CD1c-positive myeloid dendritic cell (primary cell): Measurements from ENCODE around the gene ENHO.
"Not testable (repeated sequence)": the region's sequence is repeated elsewhere in the genome, so short reads cannot be mapped to it uniquely, and the experiment has no call there.

ENCODE experiments used
- DNase-seq: peaks from one replicate; pipeline ENCODE4 v3.0.0-alpha.2; 2016; ENCODE audit errors: extremely low spot score

ENHO gene

DNA sequence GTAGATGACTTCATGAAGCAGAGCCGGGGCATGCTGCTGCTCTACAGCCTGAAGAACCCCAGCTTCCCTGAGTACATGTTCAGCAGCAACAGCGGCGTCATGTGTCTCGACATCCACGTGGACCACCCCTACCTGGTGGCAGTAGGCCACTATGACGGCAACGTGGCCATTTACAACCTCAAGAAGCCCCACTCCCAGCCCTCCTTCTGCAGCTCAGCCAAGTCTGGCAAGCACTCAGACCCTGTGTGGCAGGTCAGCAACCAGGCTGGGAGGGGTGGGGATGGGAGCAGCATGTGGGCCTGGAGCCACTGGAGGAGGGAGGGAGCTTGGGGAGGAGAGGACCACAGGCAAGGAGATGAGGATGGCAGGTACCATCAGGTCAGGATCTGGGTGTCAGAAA is 16.2 kb downstream of the ENHO start:
- DNase-seq: no peak

DNA sequence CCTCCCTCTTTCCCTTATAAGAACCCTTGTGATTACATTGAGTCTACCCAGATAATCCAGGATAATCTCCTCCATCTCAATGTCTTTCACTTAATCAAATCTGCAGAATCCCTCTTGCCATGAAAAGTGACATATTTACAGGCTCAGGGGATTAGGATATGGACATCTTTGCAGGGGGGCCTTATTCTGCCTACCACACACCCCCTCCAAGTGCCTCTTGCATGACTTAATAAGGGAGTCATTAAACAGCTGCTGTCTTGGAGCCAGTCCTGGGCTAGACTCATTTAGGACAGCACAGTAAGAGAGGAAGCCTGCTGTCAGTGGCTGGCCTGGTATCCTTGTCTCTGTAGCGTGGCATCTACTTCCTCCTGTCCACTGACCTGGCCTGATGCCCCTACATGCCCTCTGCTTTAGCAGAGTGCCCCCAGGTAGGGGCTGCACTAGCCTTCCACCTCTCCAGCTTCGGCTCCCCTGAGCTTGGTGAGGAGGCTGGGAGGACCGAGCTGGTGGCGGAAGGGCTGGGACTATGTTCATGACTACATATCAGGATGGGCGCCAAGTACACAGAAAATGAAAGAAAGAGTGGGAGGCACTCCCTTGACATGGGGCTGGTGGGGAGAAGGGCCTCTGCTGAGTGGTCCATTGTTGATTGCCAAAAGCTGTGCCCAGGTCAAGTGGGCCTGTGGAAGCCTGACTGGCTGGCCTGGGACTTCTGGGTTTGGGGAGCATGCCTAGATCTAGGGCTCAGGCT is 17.2 kb downstream of the ENHO start:
- no peak for DNase-seq

DNA sequence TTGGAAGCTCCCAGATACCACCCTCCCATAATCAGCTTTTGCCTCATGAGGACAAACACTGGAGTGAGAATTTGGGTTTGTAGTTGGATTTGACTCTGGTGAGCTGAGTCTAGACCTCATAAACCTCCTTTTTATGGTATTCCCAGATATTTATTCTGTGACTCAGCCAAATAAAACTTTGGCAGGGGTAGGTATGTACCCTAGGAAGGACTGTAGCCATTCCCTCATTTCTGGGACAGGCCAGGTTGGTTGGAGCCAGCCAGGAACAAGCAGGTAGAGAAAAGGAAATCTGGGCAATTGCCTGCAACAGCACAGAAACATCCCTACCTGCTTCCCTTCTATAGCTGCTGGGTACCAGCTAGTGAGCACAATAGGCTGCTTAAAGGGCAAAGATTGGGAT is 19.4 kb downstream of the ENHO start:
- no peak for DNase-seq

DNA sequence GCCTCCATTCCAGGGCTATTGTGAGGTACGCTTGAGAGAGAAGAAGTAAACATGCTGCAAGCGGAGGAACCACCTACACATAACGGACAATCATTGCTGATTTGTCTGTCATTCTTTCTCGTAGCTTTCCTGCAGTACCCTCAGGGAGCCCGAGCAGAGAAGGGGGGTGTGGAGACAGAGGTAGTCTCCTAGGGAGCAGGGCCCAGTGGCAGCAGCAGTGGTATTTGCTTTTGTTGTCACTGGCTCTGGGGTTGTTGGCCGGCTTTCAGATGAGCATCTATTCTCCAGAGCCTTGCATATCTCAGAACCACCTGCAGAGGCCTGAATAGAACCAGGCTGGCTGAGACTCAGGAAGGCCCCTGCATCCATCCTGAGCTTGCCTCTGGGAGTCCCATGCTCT is 19.9 kb downstream of the ENHO start:
- no peak for DNase-seq

DNA sequence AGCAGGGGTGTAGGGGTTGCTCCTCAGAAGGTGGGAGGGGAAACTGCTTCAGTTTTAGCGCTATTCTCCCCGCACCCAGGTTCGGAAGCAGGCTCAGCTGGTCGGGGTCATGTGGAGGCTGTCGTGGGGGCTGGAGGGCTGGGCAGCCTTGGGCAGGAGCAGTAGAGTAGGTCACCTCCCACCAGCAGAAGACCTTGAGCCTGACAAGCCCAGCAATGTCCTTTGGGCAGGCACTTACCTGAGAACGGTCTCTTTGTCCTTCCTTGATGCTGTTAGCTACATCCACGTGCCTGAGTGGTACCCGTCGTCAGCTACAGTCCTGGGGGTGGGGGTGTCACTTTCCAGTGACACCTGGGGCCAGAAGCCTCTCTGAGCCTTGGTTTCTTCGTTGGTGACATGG is 20.3 kb downstream of the ENHO start:
- DNase-seq: no peak

DNA sequence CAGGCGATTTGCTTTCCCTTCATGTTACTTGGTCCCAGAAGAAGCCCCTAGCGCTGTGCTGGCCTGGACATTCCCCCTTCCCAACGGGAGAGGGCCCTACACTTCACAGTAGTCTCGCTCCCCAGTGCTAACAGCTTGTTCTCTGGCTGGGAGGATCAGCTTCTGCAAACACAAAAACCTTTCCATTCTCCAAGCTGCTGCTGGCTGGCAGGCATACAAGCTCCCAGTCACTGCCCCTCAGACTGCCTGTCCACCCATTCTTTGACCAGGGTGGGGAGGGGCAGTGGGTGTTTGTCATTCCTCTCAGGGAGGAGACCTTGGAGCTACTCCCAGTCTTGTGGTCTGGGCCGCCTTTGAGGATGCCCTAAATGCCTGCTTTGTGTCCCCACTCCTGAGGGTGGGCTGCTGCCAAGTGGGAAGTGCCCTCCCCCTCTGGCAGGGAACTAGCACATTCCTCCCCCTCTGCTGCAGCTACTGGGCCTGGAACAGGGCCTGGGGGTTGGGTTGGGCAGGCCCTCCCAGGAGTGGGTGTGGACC is 20.8 kb downstream of the ENHO start:
- no peak for DNase-seq

DNA sequence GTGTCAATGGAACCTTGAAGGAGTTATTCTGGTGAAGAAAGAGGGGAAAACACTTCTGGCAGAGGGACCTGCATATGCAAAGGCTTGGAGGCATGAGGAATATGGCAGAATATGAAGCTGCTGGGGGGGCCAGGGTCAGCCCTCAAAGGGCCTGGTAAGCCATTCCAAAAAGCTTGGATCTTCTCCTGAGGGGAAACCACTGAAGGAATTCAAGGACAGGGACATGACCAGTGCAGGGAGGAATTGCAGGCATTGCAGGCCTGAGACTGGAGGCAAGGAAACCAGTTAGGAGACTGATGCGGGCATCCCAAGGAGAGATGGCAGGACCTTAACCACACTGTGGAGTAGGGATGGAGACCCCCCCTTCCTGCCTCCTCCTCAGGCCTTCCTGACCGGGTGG is 21.4 kb downstream of the ENHO start:
- no peak for DNase-seq

DNA sequence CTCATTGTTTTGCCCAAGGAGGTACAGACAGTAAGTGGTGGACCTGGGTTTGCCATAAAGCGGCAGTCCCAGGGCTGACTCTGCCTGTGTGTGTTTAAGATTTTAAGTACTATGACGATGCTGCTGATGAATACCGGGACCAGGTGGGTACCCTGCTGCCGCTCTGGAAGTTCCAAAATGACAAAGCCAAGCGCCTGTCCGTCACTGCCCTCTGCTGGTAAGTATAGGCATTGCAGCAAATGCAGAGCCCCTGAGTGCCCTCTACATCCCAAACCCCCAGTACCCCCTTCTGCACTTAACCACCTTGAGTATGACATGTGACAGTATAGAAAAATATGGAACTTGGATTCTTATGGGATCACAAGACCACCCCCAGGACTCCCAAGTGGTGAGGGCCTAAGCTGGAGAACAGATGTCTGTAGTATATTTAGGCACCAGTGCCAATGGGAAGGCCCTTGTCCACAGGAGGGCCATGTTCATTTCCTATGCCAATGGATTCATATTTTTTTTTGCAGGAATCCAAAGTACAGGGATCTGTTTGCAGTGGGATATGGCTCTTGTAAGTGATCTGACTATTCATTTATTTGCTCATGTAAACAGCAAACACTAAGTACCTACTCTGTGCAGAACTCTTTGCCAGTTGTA is 22.0 kb downstream of the ENHO start:
- peak; percentile 75 for DNase-seq

DNA sequence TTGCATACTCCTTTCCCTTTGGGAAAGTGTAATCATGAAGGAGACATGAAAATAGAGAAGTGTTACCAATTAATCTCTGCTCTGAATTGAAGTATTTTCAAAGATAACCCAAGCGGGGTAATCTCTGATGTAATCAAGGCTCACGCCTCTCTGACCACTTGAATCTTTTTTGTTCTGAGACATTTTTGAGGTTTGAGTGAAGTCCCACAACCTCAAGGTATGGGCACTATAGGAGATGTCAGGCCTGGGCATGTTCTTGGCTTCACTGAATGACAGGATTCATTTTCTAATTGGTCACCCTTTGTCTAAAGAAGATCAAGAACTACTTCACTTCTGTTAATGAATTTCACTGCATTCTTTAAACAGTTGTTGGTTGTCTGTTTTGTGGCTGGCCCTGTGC is 23.7 kb downstream of the ENHO start:
- no peak for DNase-seq

DNA sequence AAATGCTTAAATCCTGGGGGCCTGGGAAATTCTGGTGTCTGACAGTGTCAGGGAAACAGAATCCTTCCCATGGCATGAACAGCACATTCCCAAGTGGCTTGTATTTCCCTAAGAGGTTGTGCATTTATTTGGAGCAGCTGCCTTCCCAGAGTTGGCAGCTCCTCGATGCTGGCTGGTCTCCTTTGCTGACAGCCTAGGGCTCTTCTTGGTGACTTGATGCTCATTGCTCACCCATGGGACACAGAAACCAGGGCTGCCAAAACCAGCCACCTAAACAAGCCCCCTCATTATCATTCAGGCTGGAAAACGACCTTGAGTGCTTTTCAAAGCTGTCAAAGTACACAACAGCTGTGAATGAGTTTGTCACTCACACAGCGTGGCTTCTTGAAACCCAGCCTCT is 24.2 kb downstream of the ENHO start:
- no peak for DNase-seq

DNA sequence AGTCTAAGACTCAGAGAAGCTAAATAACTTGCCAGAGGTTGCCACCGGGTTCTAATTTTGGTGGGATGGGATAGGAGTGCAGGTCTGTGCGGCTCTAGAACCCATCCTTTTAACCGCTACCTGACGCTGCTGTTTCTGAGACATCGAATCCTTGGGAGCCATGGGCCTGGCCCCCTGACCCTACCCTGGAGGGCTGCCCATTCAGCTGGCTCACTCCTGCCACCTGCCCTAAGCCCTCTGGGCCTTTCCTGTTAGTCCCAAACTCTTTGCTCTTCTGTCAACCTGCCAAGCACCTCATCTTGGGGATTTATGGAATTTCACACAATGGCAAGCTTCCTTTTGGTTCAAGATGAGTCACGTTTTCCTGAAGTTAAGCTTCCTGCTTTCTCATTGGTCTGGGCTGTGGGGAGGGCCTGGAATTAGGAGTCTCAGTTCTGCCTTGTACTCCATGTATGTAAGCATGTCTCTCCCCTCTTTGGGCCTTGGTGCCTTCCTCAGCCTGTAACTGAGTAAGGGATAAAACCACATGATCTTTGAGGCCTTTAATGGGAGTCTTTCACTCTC is 26.6 kb downstream of the ENHO start:
- no peak for DNase-seq

DNA sequence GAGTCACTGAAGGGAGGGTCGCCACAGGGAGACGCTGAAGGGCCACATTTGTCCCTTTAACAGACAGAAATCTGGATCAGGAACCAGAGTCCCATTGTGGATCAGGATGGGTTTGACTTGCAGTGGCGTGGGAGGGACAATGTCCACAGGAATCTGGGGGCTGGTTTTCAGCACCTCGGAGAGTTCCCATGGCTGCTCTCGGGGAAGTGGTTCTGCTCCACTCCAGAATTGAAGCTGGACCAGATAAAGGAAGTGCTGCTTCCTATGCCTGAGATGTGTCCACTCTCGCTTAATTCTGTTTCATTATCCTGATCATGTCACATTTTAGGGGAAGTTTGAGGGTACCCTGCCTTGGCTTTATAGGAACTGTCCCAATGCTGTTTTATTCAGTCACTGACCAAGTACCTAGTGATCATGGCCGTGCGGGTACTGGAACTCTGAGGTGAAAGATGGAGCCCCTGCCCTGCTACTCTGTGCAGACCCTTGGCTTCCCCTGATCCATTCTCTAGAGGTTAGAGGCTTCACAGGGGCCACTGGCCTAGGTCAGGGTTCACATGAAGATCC is 28.7 kb downstream of the ENHO start:
- DNase-seq: peak; percentile 75

DNA sequence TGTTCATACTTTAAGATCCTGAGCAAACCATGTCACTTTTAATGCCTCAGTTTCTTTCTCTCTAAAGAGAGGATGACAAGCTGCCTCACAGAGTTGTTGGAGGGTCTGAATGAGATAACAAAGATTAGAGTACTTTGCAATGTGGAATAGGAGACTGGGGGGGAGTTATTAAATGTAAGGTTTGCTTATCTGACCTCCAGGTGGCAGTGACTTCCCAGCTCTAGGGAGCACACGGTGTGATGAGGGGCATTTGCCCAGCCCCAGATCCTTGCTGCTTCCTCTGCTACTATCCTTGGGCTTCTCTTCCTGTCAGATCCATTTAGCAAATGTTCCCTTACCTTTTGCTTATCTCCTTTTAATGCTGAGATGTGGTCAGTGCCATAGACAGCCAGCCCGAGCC is 30.7 kb downstream of the ENHO start:
- no peak for DNase-seq

DNA sequence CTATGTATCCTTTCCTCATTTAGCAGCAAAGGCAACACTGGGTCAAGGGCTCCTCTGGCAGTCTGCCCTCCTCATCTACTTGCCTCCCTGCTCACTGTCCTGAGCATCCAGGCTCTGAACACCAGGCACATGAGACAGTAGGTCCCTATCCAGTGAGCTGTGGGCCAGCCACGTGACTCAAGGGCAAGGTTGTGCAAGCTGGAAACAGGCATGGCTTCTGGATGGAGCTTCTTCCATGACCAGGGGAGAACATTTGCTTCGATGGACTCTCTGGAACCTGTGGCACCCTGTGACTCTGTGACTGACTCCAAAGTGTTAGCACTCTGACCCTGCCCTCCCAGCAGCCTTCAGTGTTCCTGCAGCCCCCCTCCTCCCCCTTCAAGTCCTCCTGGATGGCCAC is 31.2 kb downstream of the ENHO start:
- DNase-seq: no peak

DNA sequence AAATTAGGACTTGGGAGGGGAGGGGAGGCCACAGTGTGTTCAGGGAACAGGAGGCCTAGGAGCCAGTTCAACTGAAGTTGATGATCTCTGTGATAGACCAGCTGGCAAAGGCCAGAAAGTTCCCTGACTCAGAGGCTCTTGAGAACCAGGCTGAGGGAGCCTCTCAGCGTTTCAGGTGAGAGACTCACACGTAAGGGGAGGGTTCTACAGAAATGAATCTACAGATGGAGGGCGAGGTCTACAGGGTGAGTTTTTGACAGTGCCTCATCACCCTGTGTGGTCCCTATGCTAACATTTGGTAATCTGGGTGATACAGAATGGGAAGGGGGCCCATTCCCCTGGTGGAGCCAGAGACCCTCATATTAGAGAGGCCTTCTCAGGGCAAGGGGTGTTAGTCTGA is 32.0 kb downstream of the ENHO start:
- DNase-seq: no peak

DNA sequence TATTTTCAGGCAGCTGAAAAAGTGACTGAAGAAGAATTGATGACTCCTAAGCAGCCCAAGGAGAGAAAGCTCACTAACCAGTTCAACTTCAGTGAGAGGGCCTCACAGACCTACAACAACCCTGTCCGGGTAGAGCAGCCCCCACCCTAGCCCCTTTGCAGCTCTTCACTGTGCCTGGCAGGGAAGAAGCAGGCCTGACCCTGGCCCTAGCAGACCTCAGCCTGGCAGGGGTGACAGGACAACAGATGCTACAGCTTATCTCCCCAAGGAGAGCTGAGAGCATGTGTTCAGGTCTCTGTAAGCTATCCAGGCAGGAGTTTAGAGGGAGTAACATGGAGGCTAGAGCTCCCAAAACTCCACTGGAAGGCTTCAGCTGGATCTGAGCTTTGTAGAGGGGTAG is 32.4 kb downstream of the ENHO start:
- DNase-seq: no peak

DNA sequence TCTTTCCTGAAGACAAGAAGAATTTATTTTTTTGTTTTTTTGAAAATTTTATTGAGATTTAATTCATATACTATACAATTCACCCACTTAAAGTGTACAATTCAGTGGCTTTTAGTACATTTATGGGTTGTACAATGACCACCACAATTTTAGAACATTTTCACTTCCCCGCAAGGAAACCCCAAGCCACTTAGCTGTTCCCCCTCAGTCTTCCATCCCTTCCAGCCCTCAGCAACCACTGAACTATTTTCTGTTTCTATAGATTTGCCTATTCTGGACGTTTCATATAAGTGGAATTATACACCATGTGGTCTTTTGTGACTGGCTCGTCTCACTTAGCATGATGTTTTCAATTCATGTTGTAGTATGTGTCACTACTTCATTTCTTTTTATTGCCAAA is 36.2 kb downstream of the ENHO start:
- DNase-seq: no peak

DNA sequence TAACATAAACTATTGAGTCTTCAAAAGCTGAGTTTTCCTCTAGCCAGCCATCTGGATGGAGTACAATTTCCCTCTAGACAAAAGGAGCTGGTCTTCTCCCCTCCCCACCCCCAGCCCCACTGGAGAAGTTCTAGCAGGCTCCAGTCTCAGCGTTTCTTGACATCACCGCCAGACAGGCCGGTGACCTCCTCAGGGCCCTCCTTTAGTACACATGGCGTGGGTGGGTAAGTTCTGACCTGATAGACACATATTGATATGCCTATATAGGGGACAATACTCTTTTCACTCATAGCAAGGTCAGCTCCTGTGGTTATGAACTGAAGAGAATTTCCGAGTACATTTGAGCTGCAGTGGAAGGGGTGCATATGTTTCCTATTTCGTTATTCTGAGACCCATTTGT is 37.0 kb downstream of the ENHO start:
- DNase-seq: no peak

DNA sequence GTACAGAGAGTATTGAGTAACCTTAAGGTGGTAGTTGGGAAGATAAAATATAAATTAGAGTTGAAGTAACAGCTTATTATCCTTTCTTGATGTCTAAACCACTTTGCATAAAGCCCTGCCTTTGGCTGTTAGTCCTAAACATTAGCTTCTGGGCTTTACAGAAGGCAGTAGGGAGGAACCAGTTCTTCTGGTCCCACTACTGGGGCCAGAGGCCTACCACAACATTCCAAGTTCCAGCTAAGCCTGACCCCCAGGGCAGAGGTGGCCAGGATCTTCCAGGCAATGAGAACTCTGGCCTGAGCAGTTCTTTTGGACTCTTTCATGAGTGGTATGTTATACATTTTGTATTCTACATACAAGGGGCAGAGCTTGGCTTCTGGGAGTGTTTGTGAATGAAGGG is 38.1 kb downstream of the ENHO start:
- DNase-seq: no peak

DNA sequence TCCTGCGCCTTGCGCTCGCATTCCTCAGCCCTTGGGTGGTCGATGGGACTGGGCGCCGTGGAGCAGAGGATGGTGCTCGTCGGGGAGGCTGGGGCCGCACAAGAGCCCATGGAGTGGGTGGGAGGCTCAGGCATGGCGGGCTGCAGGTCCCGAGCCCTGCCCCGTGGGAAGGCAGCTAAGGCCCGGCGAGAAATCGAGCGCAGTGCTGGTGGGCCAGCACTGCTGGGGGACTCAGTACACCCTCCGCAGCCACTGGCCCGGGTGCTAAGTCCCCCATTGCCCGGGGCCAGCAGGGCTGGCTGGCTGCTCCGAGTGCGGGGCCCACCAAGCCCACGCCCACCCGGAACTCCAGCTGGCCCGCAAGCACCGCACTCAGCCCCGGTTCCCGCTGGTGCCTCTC is 40.0 kb downstream of the ENHO start:
- DNase-seq: not testable (repeated sequence)

DNA sequence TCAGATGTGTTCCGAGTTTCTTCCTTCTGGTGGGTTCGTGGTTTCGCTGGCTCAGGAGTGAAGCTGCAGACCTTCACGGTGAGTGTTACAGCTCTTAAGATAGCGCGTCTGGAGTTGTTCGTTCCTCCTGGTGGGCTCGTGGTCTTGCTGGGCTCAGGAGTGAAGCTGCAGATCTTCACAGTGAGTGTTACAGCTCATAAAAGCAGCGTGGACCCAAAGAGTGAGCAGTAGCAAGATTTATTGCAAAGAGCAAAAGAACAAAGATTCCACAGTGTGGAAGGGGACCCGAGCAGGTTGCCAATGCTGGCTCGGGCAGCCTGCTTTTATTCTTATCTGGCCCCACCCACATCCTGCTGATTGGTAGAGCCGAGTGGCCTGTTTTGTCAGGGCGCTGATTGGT is 41.2 kb downstream of the ENHO start:
- DNase-seq: not testable (repeated sequence)

DNA sequence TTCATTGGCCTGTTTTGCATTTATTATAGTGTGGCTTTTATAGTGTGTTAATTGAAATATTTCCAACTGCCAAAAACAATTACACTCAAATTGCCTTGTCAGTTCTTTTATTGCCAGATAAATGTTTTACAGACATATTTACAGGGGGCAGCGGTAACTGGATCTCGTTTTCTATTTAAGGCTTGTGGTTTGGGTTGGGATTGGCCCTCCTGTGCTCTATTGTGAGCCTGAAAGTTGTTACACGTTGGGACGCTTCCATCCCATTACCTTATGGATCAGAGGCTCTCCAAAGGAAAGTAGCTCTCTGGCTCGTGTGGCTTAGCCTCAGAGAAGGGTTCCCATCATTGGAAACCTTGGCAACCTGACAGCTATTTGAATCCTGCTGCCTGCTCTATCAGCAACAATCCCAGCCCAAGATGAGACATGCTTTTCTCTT is 43.3 kb downstream of the ENHO start:
- DNase-seq: no peak

DNA sequence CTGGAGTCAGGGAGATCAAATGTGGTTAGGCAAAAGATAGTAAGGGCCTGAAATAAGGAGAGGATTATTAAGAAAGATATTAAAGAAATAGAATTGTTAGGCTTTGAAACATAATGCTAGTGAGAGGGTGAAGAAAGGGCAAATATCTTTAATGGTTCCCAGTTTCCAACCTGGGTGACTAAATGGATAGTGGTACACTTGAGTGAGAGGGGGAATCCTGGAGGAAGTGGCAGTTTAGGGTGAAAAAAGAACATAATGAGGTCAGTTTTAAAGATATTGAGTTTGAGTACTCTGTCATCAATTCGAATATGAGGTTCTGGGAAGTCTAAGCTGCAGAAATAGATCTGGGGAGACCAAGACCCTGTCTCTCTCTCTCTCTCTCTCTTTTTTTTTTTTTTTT is 45.2 kb downstream of the ENHO start:
- no peak for DNase-seq
